Middle frontal gyrus (tissue), 1 donor: Measurements from ENCODE around the gene ECI1.

Source experiments
- DNase-seq: peaks from one replicate; pipeline ENCODE4 v3.0.0-alpha.2; 2015; ENCODE audit warnings: low spot score; ENCODE audit errors: extremely low spot score

ECI1 gene

GRCh38 chr16:2196162-2196980, 55.0 kb downstream of the ECI1 start, which contains the start of gene CASKIN1:
TSS of gene CASKIN1 (minus strand) at chr16:2196605. CDS start at chr16:2196432, 173 bp downstream.
- no peak for DNase-seq

GRCh38 chr16:2195322-2196161, 55.8 kb downstream of the ECI1 start:
- no peak for DNase-seq

GRCh38 chr16:2194852-2195321, 56.5 kb downstream of the ECI1 start:
- DNase-seq, result no peak

DNA sequence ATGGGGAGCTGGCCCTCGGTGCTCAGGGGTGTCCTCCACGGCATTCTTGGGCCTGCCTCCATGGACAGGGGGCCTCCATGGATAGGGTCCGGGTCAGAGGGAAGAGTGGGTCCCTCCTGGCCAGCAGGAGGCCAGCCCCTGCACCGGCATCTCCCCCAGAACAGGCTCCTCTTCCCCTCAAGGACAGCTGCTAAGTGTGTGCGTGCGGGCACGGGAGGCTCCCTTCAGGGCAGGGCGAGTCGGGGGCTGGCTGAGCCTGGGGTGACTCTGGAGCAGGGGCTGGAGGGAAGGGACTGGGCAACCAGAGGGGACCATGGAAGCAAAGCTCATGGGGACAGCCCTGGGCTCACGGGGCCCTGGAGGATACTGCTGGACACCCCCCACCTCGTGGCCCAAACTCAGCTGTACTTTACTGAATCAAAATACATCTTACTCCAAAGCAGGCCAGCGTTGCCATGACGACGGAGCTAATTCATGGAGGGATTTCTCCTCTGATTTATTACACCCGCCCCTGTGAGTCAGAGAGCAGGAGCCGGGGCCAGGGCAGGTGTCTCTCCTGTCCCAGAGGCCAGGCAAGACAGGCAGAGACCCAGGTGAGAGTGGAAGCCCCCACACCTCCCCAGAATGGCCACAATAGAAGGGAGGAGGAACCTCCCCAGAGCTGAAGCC, 57.1 kb downstream of the ECI1 start:
- DNase-seq, result no peak

DNA sequence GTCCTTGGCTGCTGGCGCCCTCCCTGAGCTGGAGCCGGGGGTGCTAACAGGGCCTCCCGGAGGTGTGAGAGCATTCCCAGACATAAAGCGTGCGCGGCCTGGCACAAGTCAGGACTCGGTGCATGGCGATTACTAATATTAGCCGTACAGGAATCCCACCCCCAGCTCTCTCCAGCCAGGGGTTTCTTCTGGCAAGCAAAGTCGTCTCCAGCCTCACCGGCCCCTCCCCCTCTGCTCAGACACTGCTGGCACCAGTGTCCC, 60.0 kb downstream of the ECI1 start:
- DNase-seq, result no peak

GRCh38 chr16:2190659-2191445, 60.5 kb downstream of the ECI1 start:
- no peak for DNase-seq

DNA sequence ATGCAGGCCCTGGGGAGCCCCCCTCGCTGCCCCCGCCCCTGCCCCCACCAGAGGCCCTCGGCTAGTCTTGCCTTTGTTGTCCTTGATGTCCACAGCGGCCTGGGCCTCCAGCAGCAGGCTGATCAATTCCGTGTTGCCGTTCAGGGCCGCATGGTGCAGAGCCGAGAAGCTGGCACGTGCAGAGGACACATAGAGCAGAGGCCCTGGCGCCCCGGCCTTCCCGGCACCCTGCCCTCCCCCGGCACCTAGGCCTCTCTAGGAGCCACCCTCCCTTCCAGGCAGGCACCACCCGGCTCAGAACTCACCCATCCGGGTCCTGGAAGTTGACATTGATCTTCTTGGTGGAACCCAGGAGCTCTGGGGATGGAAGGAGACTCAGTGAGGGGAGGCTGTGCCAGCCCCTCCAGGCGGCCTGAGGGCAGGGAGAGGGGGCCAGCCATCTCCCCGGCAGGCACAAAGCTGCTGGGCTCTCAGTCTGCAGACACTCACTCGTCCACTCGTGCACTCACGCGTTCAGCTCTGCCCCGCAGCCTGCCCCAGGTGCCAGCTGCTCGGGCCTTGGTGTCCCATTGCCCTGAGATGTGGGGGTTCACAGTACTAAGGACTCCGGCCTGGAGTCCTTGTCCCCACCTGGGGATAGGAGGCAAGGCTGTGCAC, 61.3 kb downstream of the ECI1 start:
- no peak for DNase-seq
